ENCODE measurements around the gene THPO.

GRCh38 chr3:184323696-184324095 is 54.3 kb downstream of the THPO start:
- TF ChIP-seq, protein P1, sequence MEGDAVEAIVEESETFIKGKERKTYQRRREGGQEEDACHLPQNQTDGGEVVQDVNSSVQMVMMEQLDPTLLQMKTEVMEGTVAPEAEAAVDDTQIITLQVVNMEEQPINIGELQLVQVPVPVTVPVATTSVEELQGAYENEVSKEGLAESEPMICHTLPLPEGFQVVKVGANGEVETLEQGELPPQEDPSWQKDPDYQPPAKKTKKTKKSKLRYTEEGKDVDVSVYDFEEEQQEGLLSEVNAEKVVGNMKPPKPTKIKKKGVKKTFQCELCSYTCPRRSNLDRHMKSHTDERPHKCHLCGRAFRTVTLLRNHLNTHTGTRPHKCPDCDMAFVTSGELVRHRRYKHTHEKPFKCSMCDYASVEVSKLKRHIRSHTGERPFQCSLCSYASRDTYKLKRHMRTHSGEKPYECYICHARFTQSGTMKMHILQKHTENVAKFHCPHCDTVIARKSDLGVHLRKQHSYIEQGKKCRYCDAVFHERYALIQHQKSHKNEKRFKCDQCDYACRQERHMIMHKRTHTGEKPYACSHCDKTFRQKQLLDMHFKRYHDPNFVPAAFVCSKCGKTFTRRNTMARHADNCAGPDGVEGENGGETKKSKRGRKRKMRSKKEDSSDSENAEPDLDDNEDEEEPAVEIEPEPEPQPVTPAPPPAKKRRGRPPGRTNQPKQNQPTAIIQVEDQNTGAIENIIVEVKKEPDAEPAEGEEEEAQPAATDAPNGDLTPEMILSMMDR (IDR thresholded peaks at IDR 0.05; ENCODE audit: low read length), result no peak
- TF ChIP-seq EZH2 (IDR thresholded peaks at IDR 0.05; ENCODE audit: borderline replicate concordance, low read length), result no peak
